ENCODE results near the gene CTNNA2.

- TF ChIP-seq, protein P1, sequence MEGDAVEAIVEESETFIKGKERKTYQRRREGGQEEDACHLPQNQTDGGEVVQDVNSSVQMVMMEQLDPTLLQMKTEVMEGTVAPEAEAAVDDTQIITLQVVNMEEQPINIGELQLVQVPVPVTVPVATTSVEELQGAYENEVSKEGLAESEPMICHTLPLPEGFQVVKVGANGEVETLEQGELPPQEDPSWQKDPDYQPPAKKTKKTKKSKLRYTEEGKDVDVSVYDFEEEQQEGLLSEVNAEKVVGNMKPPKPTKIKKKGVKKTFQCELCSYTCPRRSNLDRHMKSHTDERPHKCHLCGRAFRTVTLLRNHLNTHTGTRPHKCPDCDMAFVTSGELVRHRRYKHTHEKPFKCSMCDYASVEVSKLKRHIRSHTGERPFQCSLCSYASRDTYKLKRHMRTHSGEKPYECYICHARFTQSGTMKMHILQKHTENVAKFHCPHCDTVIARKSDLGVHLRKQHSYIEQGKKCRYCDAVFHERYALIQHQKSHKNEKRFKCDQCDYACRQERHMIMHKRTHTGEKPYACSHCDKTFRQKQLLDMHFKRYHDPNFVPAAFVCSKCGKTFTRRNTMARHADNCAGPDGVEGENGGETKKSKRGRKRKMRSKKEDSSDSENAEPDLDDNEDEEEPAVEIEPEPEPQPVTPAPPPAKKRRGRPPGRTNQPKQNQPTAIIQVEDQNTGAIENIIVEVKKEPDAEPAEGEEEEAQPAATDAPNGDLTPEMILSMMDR (IDR thresholded peaks at IDR 0.05) = no peak
- TF ChIP-seq EZH2 (IDR thresholded peaks at IDR 0.05) = no peak
- TF ChIP-seq EZH2phosphoT487 (IDR thresholded peaks at IDR 0.05) = no peak
Measured at GRCh38 chr2:79758042-79758441, 245.2 kb downstream of the CTNNA2 start.

Data from neural progenitor cell (in vitro differentiated cells).